Osteocyte (in vitro differentiated cells): ENCODE results near the gene GJC1. TPM values are rescaled to one million over a fixed set of nuclear protein-coding genes. Genes with fewer than 3 reads are reported as not detected.
A peak's percentile ranks its signal among the peaks of the same experiment; 100 is the strongest.

Experiments
- DNase-seq: peaks from one replicate; pipeline ENCODE4 v3.0.0; 2021; ENCODE audit warnings: mixed read lengths; ENCODE audit not compliant: unreplicated experiment; ENCODE audit errors: extremely low spot score
- H3K27ac Mint-ChIP-seq: one replicate; pipeline ENCODE4 v1.8.0; 2021; ENCODE audit warnings: mild to moderate bottlenecking, mixed read lengths; ENCODE audit not compliant: unreplicated experiment
- H3K27me3 Mint-ChIP-seq: one replicate; pipeline ENCODE4 v1.8.0; 2021; ENCODE audit warnings: mixed read lengths; ENCODE audit not compliant: unreplicated experiment
- H3K36me3 Mint-ChIP-seq: one replicate; pipeline ENCODE4 v1.8.0; 2021; ENCODE audit warnings: mixed read lengths; ENCODE audit not compliant: unreplicated experiment
- H3K4me1 Mint-ChIP-seq: one replicate; pipeline ENCODE4 v1.8.0; 2021; ENCODE audit warnings: mixed read lengths; ENCODE audit not compliant: unreplicated experiment
- H3K4me3 Mint-ChIP-seq: one replicate; pipeline ENCODE4 v1.8.0; 2021; ENCODE audit warnings: mild to moderate bottlenecking, moderate library complexity, mixed read lengths; ENCODE audit not compliant: unreplicated experiment
- H3K9me3 Mint-ChIP-seq: one replicate; pipeline ENCODE4 v1.8.0; 2021; ENCODE audit warnings: mixed read lengths; ENCODE audit not compliant: unreplicated experiment
- CTCF ChIP-seq: fragments of 200-600 bp; sonication (generic); IDR thresholded peaks from 2 replicates; pipeline ENCODE4 v1.5.0; 2021; ENCODE audit warnings: antibody characterized with exemption, mild to moderate bottlenecking, moderate library complexity
- total RNA-seq: library from RNA; stranded (reverse); gene quantifications from 2 replicates; pipeline ENCODE4 v1.2.1, GENCODE V29; 2021

The GJC1 gene
- total RNA-seq, 1 donor from 2014 or later: 43.0 TPM

DNA sequence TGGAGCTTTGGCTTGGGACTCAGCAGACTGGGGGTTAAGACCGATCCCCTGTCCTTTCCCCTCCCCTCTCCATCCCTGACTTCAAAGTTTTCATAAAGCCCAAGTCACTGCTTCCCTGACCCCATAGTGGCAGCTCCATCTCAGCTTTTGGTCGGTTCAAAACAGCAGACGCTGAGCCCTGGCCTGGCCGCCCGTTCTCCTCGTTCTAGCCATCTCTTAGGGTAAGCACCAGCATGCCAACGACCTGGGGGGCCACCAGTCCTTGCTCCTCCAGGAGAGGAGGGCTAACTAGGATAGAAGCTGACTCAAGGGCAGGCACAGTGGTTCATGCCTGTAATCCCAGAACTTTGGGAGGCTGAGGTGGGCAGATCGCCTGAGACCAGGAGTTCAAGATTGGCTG is 16.1 kb upstream of the GJC1 start:
- H3K36me3 Mint-ChIP-seq: peaks cover 15% of the 10 kb centered on the region
- H3K27me3 Mint-ChIP-seq: no peaks in the 10 kb centered on the region
- no peak for DNase-seq
- peaks cover 36% of the 10 kb centered on the region for H3K4me1 Mint-ChIP-seq
- no peak for TF ChIP-seq CTCF
- H3K27ac Mint-ChIP-seq: no peak overlapping the region
- no peaks in the 10 kb centered on the region for H3K9me3 Mint-ChIP-seq
- H3K4me3 Mint-ChIP-seq: no peak overlapping the region

- peak overlapping the region; percentile 79 for H3K27ac Mint-ChIP-seq
- H3K9me3 Mint-ChIP-seq: no peaks in the 10 kb centered on the region
- DNase-seq: no peak
Observed at GRCh38 chr17:44844390-44844830, 14.3 kb upstream of the GJC1 start.

DNA sequence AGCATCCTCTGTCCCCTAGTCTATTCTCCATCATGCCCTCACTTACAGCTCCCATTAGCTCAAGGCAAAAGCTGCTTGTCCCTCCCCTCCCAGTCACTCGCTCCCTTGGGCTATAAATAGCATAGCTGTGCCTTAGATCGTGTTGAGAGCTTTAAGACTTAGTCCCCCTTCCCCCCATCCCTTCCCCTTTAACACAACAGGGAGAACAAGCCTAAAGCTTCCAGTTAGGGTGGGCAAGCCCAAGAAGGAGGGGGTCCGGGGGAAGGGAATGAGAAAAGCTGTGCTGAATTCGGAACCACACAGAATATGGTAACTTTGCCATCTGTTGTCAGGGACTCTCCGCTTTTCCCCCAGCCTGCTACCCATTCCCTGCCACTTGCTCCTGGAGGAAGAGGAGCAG is 12.7 kb upstream of the GJC1 start:
- no peak for TF ChIP-seq CTCF
- H3K27ac Mint-ChIP-seq: peak overlapping the region; percentile 38
- no peaks in the 10 kb centered on the region for H3K36me3 Mint-ChIP-seq
- no peaks in the 10 kb centered on the region for H3K9me3 Mint-ChIP-seq
- DNase-seq: no peak
- H3K4me1 Mint-ChIP-seq: peaks cover 36% of the 10 kb centered on the region
- H3K4me3 Mint-ChIP-seq: no peak overlapping the region
- no peaks in the 10 kb centered on the region for H3K27me3 Mint-ChIP-seq

More at GRCh38 chr17:44844390-44844830, 14.3 kb upstream of the GJC1 start:
- H3K4me1 Mint-ChIP-seq: peaks cover 44% of the 10 kb centered on the region
- H3K27me3 Mint-ChIP-seq: no peaks in the 10 kb centered on the region
- peak; percentile 32 for TF ChIP-seq CTCF
- no peaks in the 10 kb centered on the region for H3K36me3 Mint-ChIP-seq
- H3K4me3 Mint-ChIP-seq: no peak overlapping the region

GRCh38 chr17:44840936-44841335 is 10.8 kb upstream of the GJC1 start:
- H3K27ac Mint-ChIP-seq: peak overlapping the region; percentile 42
- no peak for TF ChIP-seq CTCF
- H3K9me3 Mint-ChIP-seq: no peaks in the 10 kb centered on the region
- H3K27me3 Mint-ChIP-seq: no peaks in the 10 kb centered on the region
- peaks cover 31% of the 10 kb centered on the region for H3K4me1 Mint-ChIP-seq
- no peak overlapping the region for H3K4me3 Mint-ChIP-seq
- DNase-seq: no peak
- no peaks in the 10 kb centered on the region for H3K36me3 Mint-ChIP-seq

DNA sequence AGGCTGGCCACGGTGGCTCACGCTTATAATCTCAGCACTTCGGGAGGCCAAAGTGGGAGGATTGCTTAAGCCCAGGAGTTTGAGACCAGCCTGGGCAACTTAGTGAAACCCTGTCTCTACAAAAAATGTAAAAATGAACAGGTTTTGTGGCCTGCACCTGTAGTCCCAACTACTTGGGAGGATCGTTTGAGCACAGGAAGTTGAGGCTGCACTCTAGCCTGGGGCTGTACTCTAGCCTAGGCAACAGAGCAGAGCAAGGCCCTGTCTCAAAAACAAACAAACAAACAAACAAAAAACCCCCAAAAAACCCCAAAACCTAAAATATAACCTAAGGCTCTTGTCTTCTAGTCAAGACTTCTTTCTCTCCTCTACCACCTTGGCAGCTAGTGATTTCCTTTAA is 10.2 kb upstream of the GJC1 start:
- peaks cover 31% of the 10 kb centered on the region for H3K4me1 Mint-ChIP-seq
- H3K36me3 Mint-ChIP-seq: no peaks in the 10 kb centered on the region
- TF ChIP-seq CTCF: no peak
- H3K27ac Mint-ChIP-seq: peak overlapping the region; percentile 42
- no peaks in the 10 kb centered on the region for H3K9me3 Mint-ChIP-seq
- no peaks in the 10 kb centered on the region for H3K27me3 Mint-ChIP-seq
- no peak for DNase-seq
- no peak overlapping the region for H3K4me3 Mint-ChIP-seq
